ENCODE data around the gene ZNF273. TPM values are rescaled to one million over a fixed set of nuclear protein-coding genes. Genes with fewer than 3 reads are reported as not detected.
"Not testable (repeated sequence)": the region's sequence is repeated elsewhere in the genome, so short reads cannot be mapped to it uniquely, and the experiment has no call there.

The ZNF273 gene
- total RNA-seq, 1 donor from 2014 or later = 1.5 TPM

DNA sequence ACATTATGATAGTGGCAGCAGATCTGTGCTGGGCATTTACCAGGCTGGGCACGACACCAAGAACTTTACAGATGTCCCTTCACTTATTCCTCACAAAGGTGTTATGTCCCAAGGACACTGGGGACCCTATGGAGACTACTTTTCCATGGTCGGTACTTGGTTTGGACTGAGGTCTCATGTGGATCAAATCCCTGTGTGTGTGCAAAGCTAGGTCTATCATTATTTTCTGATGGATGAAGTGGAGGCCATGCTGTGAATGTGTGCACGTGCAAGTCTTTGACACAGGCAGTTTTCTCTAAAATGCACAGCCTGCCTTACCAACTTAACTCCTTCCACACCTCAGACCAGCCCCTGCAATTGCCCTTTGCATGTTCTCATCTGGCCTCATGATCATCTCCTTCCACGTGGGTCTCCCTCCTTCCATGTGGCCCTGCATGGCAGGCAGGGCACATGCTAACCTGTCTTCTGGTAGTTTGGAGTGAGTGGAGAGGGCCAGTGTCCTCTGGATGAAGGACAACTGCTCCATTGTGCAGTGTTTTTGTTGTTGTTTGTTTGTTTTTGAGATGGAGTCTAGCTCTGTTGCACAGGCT lies 16.0 kb upstream of the ZNF273 start:
- intact Hi-C loops (cut with DNase I) = no loop called here
- DNase-seq (no peak), ATAC-seq (ENCODE audit: poor library complexity) (no peak)

DNA sequence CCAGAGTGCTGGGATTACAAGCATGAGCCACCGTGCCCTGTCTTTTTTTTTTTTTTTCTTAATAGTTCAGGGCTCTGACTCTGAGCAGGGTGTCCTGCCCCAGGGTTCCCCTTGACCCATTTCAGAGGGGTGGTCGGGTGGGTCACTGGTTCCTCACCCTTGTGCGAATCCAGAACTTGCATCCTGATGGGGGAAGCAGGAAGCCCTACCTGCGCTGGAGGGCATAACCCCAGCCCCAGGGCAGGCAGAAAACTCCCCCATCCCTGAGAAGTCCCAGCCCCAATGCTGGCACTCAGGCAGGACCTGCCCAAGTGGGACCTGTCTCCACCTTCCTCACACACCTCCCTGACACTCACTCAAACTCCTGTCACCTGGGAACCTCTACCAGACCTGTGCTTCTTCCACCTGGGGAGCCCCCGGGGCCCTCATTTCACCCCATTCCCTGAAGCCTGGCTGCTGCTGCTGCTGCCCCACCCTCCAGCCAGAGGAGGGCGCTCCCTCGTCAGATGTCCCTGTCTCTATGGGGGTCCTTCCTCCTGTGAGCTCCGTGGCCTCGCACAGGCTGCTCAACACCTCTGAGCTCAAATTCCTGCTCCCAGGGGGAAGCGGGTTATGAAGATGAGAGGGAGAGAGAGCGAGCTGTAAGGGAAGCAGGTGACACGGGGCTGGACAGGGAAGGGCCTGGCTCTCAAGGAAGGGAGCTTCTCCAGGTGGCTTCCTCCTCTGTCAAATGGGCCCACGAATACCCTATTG lies 15.1 kb upstream of the ZNF273 start:
- ATAC-seq (ENCODE audit: poor library complexity) = peak; percentile 45
- intact Hi-C loops (cut with DNase I) = no loop called here
- DNase-seq = no peak

DNA sequence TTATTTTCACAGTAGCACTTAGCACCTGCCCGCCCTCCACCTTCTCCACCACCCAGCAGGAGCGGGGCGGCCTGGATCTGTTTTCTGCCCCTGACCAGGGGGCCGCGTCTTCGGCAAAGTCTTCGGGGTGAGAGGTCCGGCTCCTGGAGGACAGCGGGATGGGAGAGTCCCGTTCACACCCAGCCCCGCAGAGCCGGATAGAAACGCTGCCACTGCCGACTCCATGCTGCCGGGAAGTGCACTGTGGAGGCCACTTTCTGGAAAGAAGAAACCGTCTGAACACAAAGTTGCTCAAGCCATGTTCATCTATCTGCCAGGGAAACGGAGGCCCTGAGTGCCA lies 14.5 kb upstream of the ZNF273 start:
- intact Hi-C loops (cut with DNase I) = no loop called here
- ATAC-seq (ENCODE audit: poor library complexity) = peak; percentile 55
- DNase-seq = no peak

DNA sequence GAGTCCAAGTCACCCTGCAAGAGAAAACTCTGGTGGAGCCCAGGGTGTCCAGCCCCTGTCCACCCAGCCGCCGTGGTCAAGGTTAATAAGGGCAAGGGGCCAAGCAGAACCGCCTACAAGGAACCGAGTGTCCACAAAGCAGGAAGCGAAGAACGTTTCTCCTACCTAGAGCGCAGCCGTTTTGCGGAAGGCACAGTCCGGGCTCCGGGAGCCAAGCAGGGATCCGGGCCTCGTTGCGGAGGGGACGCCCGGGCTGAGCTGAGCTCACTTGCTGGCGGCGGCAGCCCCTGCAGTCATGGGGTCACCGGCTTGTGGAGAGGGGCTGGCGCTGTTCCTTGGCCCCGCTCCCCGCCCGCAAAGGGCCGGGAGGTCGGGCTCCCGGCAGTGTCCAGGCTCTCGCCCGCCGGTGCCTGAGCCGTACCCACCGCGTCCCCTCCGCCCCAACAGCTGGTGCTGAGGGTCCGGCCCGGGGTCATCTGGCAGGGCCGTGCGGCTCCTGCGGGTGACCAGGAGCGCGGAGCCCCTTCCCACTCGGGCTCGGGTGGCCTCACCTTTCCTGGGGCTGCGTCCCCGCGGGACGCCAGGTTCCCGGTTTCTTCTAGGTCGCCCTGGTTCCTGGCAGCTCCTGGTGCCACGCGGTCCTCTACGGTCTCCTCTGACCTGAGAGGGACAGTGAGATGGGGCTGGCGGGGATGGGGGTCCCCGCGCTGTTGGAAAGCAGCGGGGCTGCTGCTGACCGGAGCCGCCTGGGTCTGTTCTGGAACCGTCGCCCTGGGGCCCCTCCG lies 14.0 kb upstream of the ZNF273 start:
- ATAC-seq (ENCODE audit: poor library complexity) (peak; percentile 74), DNase-seq (no peak)
- intact Hi-C loops (cut with DNase I) = no loop called here

GRCh38 chr7:64889686-64890162 lies 13.3 kb upstream of the ZNF273 start:
- DNase-seq = no peak
- intact Hi-C loops (cut with DNase I) = no loop called here
- no peak for ATAC-seq (ENCODE audit: poor library complexity)

- intact Hi-C loops (cut with DNase I); ATAC-seq (ENCODE audit: poor library complexity); DNase-seq: not testable (repeated sequence)
These were observed 12.8 kb upstream of the ZNF273 start for GRCh38 chr7:64890273-64890672.

DNA sequence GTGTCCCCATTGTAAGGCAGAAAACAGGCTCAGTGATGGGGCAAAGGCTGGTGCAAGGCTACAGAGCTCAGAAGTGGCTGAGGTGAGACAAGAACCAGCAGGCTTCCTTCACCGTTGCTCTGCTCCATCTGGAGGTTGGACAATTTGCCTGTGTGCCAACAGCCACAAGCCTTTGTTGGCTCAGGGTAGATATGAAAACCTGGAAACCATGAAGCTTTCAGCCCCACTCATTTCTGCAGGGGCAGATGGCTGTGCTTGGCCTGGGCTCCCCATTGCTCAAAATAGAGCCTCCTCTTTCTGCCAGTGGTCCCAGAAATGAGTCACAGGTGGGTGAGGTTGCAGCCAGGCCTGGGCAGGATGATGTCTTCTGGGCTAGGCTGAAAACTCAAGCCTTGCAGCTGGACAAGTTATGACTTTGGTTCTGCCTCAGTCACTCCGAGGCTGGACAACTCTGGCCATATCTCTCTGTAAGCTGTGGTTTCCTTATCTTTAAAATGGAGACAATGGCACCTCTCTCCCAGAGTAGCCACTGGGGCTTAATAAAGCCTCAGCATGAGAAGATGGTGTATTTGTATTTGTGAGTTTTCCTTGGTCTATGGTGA lies 12.2 kb upstream of the ZNF273 start:
- DNase-seq (no peak), ATAC-seq (ENCODE audit: poor library complexity) (no peak)
- intact Hi-C loops (cut with DNase I) = no loop called here

DNA sequence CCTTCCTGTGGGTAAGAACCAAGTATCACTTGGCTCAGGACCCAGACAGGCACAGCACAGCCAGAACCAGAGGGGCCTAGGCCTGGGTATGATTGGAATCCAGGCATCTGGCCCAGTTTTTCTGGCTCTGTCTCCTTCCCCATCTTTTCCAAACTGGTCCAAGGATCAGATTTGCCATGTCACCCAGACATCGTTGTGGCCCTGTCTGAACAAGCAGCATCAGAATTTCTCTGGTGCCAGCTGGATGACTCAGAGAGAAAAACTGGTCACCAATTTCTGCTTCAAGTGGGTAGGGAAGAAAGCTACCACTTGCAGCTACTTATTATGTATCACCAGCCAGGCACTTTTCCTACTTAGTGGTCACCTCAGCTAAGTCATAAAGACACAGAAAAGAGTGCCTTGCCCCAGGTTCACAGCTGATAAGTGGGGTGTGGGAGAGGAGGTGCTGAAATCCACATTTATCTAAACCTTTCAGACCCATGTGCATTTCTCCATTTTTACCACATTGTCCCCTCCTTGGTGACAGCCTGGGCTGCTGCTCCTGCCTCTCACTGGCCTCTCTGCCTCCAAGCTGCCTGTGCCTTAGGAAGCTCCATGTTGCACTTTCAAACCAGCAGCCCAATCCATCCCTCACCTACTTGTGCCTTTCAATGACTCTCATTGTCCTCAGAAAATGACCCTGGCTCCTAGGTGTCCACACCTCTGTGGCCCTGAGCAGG lies 11.6 kb upstream of the ZNF273 start:
- intact Hi-C loops (cut with DNase I); ATAC-seq (ENCODE audit: poor library complexity); DNase-seq: not testable (repeated sequence)

DNA sequence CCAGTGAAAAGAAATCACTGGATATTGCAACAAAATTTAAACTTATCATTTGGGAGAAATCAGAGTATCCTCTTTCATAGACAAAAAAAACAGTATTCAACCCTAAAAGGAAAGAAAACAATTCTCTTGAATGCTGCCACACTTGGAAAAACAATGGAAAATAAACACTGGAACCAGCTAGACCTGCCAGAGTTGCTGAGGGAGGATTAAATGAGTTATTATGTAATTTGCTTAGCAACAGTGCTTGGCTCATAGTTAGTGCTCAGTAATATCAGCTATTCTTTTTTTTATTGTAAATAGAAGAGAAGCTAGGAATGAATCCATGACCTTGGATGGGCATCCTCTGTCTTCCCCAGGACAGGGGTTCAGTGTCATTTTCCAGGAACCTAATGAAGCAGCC lies 11.0 kb upstream of the ZNF273 start:
- ATAC-seq (ENCODE audit: poor library complexity) (no peak), DNase-seq (no peak)
- intact Hi-C loops (cut with DNase I) = no loop called here

- ATAC-seq (ENCODE audit: poor library complexity) = no peak
- intact Hi-C loops (cut with DNase I) = no loop called here
- no peak for DNase-seq
These were observed 10.3 kb upstream of the ZNF273 start for GRCh38 chr7:64892666-64893309.

DNA sequence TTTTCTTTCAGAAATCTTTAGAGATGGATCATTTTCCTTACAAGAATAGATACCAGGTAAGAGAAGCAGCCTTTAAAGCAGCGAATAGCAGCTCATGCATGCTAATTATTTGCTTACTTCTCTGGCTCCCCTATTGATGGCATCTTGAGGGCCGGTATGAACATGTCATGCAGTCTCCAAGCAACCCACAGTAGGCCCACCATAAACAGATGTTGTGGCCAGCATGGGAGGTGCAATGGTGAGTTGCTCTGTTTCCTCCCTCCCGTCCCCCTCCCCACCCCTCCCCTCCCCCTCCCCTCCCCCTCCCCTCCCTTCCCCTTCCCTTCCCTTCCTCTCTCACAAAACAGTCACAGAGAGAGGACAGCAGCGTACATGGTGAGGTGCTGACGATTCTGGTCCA lies 9.7 kb upstream of the ZNF273 start:
- DNase-seq (no peak), ATAC-seq (ENCODE audit: poor library complexity) (no peak)
- intact Hi-C loops (cut with DNase I) = no loop called here

- DNase-seq; intact Hi-C loops (cut with DNase I); ATAC-seq (ENCODE audit: poor library complexity): not testable (repeated sequence)
These were observed 640 bp upstream of the ZNF273 start for GRCh38 chr7:64902461-64902805.

DNA sequence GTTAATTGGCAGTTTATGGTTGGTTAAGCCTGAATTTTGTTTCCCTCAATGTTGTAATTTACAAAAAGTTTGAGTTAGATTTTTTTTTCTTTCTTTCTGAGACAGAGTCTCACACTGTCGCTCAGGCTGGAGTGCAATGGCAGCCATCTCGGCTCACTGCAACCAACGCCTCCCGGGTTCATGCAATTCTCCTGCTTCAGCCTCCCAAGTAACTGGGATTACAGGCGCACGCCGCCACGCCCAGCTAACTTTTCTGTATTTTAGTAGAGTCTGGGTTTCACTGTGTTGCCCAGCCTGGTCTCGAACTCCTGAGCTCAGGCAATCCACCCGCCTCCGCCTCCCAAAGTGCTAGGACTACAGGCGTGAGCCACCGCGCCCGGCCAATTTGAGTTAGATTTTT lies 935 bp downstream of the ZNF273 start:
- DNase-seq (no peak), ATAC-seq (ENCODE audit: poor library complexity) (no peak)
- intact Hi-C loops (cut with DNase I) = no loop called here

DNA sequence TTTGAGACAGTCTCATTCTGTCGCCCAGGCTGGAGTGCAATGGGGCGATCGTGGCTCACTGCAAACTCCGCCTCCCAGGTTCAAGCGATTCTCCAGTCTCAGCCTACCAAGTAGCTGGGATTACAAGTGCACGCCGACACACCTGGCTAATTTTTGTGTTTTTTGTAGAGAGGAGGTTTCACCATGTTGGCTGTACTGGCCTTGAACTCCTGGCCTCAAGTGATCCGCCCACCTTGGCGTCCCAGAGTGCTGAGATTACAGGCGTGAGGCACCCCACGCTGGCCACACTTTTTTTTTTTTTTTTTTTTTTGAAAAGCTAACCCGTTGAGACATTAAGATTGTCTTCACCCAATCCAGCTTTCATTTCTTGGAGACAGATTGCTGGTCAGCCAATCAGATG lies 2.1 kb downstream of the ZNF273 start:
- intact Hi-C loops (cut with DNase I) = no loop called here
- no peak for ATAC-seq (ENCODE audit: poor library complexity)
- no peak for DNase-seq

DNA sequence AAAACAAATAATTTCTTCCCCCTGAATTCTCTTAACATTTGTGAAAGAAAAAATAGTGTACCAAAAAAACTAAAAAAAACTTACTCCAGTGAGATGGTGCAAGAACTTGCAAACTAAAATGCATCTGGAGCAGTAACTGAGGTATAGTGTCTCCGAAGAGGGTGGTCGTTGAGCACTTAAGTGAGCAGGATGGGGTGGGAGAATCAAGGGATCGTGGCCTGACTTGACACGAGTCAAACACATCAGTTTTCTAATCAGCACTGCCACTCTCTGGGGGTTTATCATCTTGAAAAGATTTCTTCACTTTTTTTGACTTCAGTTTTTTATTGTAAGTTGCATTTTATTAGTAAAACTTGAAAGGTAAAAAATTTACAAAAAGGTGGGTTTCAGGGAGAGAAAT lies 2.5 kb downstream of the ZNF273 start:
- DNase-seq (no peak), ATAC-seq (ENCODE audit: poor library complexity) (no peak)
- intact Hi-C loops (cut with DNase I) = no loop called here

GRCh38 chr7:64907641-64908326 lies 4.7 kb downstream of the ZNF273 start:
- DNase-seq (no peak), ATAC-seq (ENCODE audit: poor library complexity) (no peak)
- intact Hi-C loops (cut with DNase I) = no loop called here

DNA sequence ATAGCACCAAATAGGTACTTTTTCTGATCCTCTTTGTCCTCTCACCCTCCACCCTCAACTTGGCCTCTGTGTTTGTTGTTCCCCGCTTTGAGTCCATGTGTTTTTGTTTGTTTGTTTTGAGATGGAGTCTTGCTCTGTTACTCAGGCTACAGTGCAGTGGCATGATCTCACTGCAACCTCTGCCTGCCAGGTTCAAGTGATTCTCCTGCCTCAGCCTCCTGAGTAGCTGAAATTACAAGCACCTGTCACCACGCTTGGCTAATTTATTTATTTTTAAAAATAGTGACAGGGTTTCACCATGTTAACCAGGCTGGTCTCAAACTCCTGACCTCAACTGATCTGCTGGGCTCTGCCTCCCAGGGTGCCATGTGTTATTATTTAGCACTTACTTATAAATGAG lies 5.3 kb downstream of the ZNF273 start:
- ATAC-seq (ENCODE audit: poor library complexity) = no peak
- no peak for DNase-seq
- intact Hi-C loops (cut with DNase I) = no loop called here

DNA sequence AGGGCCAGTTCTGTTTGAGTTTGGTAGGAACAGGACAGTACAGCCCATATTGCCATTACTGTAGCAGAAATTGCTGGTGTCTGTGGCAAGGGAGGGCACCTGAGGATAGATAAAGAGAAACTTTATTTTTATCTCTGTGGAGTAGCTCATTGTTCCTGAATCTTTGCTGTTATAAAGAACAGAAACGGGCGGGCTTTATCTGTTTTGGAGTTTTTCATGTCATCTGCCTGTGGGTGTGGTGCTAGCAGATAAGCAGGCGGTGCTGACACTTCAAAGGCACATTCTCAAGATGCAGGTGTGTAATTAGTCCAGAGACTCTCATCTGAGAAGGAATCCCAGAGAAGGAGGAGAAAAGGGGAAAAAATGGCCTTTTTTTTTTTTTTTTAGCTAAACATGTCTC lies 11.5 kb downstream of the ZNF273 start:
- intact Hi-C loops (cut with DNase I) = no loop called here
- ATAC-seq (ENCODE audit: poor library complexity) (no peak), DNase-seq (no peak)
